OCI-M1 (cell line): ENCODE results near the gene TMEM79.
A peak's percentile ranks its signal among the peaks of the same experiment; 100 is the strongest.
"Not testable (repeated sequence)": the region's sequence is repeated elsewhere in the genome, so short reads cannot be mapped to it uniquely, and the experiment has no call there.

Source experiments
- DNase-seq: peaks from one replicate; lab custom pipeline; 2025; lab: John Stamatoyannopoulos, UW

The TMEM79 gene

DNA sequence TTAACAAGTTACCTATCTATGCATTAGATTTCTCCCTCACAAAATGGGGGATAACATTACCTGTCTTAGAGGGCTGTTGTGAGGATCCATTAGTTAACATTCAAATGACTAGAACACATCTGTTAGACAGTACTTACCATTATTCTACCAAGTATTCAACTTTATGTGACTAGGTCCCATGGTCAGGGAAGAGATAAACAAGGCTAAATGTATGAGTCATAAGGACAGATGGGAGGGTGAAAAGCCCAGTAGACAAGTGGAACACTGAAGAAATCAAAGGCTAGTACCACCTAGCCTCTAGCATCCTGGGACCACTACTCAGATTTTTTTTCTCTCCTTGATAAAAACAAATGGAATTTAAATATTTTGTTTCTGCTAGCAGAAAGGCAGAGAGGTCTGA, 24.0 kb downstream of the TMEM79 start:
- DNase-seq = no peak

- no peak for DNase-seq
Observed at GRCh38 chr1:156310962-156311361, 26.8 kb downstream of the TMEM79 start.

GRCh38 chr1:156316909-156317308, 32.8 kb downstream of the TMEM79 start:
- DNase-seq = no peak

DNA sequence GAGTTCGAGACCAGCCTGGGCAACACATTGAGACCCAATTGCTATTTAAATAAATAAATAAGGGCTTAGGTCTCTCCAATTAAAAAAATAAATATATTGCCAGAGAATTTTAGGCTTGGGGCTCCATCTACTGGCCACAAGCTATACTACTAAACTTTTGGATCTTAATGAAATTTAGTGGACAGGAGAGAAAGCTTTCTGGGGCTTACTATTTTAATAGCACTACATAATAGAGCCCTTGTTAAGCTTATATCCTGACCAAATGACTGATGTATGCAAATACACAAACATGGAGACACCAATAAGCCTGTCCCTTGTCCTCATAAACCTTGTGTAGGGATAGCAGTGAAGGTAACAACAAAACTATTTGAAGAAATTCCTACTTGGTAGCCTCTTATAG, 35.5 kb downstream of the TMEM79 start:
- peak; percentile 61 for DNase-seq

DNA sequence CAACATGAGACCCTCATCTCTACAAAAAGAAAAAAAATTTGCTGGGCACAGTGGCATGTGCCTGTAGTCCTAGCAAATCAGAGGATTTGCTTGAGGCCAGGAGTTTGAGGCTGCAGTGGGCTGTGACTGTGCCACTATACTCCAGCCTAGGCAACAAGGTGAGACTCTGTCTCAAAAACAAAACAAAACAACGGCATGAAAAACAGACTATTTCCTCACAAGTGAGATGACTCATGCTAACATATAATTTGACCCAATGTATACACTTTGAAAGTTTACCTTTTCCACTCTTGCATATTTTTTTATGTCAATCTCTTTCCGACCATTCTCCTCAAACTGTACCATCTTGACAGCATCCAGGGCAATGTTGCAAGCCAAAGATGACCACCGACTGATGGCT, 36.4 kb downstream of the TMEM79 start:
- no peak for DNase-seq

DNA sequence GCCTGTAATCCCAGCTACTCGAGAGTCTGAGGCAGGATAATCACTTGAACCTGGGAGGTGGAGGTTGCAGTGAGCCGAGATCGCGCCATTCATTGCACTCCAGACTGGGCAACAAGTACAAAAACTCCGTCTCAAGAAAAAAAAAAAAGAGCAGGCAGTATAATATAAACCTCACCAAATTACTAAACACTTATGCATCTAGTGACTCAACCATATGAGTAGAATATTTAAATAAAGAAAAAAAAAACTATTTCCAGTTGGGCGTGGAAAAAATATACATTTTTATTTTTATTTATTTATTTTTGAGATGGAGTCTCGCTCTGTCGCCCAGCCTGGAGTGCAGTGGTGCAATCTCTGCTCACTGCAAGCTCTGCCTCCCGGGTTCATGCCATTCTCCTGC, 39.1 kb downstream of the TMEM79 start:
- not testable (repeated sequence) for DNase-seq

- DNase-seq = peak; percentile 49
Observed at GRCh38 chr1:156336242-156336641, 52.1 kb downstream of the TMEM79 start.

GRCh38 chr1:156337052-156337887, 53.1 kb downstream of the TMEM79 start:
- peak; percentile 61 for DNase-seq

GRCh38 chr1:156337888-156338179, 53.7 kb downstream of the TMEM79 start:
- no peak for DNase-seq

DNA sequence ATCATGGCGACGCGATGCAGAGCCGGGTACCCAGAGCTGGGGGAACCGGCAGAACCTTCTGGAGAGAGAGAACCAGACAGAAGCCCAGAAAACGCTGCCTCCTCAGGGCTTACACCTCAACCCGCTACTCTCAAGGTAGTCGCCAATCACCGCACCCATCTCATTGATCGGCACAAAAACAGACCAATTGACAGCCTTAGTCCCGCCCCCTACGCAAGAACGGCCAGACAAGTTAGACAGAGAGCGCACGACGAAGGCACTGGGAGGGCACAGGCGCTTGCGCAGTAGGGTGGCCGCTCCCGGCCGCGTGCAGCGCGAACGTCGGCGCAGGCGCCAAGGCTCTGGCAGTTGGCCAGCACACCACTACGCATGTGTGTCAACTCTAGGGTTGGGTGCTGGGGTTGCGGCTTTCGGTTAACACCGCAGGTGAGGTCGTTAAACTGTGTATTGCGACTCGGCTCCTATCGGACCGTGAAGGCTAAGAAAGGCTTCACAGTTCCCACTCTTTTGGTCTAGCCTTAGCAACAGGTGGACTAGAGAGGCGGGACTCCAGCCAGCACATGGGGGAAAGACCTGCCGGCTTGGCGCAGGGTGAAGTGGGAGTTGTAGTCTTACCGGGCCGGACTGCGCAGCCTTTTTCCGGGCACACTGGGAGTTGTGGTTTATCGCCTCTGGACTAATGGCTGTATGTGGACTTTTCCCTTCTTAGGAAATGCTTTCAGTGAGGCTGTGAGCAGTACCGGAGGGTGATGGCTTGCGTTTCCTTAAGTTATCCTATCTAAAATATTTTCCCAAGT, 54.3 kb downstream of the TMEM79 start, which contains the start of the genes CCT3 and TSACC:
CCT3 (minus strand) TSS at position 113 of the 797 bp plus-strand sequence; CDS start at position 5, 108 bp downstream.
TSACC (plus strand) TSS at position 347 of the 797 bp plus-strand sequence. CDS start 1,232 bp downstream, outside the sequence.
- peak; percentile 100 for DNase-seq
